Kidney glomerular epithelial cell (primary cell): ENCODE results near the gene CHDH.

ENCODE experiments used
- DNase-seq: peaks from one replicate; lab custom pipeline; 2025; lab: John Stamatoyannopoulos, UW

Gene CHDH, protein sequence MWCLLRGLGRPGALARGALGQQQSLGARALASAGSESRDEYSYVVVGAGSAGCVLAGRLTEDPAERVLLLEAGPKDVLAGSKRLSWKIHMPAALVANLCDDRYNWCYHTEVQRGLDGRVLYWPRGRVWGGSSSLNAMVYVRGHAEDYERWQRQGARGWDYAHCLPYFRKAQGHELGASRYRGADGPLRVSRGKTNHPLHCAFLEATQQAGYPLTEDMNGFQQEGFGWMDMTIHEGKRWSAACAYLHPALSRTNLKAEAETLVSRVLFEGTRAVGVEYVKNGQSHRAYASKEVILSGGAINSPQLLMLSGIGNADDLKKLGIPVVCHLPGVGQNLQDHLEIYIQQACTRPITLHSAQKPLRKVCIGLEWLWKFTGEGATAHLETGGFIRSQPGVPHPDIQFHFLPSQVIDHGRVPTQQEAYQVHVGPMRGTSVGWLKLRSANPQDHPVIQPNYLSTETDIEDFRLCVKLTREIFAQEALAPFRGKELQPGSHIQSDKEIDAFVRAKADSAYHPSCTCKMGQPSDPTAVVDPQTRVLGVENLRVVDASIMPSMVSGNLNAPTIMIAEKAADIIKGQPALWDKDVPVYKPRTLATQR

DNA sequence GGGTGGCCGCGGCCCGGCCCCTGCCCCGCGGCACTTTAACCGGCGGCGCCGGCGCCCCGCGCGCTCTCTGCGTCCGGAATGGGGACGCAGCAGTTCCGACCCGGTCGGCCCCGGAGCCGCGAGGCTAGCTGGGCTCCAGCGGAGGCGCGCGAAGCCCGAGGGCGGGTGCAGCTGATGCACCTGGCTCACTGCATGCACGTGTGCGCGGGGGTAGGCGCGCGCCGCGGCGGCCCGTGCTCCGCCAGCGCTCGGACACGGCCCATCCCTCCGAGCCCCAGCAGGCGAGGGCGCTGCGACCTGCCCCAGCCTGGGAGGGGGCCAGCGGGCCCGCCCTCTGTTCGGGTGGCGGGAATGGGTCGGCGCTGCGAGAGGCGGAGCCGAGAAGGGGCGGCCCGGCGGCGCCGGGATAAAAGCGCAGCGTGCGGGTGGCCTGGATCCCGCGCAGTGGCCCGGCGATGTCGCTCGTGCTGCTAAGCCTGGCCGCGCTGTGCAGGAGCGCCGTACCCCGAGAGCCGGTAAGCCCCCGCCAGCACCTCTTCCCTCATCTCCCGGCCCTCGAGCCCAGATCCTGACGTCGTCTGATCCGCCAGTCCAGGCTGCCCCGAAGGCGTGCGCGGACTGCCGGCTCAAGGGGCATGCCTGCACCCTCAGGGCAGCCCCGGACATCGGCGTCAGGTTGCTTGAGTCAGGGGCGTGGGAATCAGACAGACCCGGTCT, at the start of gene CHDH, which contains the start of gene IL17RB:
Gene CHDH (minus strand): TSS at position 286 of the 717 bp plus-strand sequence. CDS start 22,411 bp downstream, outside the sequence.
Gene IL17RB (plus strand): TSS at position 435 of the 717 bp plus-strand sequence. CDS start 21 bp downstream, at position 456.
- no peak for DNase-seq

DNA sequence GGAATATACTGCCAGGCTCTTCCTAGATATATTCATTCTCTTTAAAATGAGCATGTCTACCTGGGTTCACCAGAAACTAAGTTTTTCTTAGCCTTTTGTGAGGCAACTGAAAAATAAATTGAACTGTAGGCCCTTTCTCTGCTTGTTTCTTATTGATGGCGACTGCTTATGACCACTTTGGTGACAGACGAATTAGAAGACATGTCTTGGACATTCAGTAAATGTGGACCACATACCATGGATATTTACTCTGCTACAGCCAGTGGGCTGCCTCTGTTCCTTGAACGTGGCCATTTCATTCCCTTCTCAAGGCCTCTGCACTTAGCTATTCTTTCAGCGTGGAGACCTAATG, 46.0 kb upstream of the CHDH start:
- no peak for DNase-seq

DNA sequence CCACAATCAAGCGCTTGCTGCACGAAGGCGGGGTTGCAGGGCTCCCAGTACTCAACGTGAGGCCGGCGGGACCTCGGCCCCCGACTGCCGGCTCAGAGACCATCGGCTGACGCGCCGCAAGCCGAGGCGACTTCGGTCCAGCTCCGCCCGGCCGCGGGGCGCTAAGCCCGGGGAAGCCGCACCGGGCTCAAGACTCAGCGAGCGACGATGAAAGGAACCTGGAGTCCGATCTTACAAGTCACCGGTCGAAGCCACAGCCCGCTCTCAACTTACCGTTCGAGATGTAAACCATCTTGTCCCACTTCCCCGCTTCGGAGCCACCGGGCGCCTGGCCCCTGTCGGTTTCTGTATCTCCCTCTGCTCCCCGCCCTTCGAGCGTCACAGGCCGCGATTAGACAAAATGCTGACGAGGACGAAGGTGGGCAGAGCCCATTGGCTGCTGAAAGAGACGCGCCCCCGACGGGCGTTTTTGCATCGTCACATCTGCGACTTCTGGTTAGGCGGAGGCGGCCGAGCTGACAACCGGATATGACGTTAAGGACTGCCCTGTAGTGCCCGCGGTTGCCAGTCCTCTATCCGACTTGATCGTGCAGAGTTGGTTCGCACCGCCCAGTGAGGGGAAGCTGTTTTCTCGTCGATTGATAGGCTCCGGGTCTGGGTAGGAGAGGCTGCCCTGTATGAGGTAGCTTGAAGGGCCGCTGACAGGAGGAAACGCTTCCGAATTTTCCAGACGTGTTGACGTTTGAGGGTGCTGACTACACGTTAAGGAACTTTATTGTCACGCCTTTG, 45.5 kb upstream of the CHDH start, which contains the start of gene SELENOK:
Gene SELENOK (minus strand): TSS at position 363 of the 789 bp plus-strand sequence.
- DNase-seq = peak; percentile 98

DNA sequence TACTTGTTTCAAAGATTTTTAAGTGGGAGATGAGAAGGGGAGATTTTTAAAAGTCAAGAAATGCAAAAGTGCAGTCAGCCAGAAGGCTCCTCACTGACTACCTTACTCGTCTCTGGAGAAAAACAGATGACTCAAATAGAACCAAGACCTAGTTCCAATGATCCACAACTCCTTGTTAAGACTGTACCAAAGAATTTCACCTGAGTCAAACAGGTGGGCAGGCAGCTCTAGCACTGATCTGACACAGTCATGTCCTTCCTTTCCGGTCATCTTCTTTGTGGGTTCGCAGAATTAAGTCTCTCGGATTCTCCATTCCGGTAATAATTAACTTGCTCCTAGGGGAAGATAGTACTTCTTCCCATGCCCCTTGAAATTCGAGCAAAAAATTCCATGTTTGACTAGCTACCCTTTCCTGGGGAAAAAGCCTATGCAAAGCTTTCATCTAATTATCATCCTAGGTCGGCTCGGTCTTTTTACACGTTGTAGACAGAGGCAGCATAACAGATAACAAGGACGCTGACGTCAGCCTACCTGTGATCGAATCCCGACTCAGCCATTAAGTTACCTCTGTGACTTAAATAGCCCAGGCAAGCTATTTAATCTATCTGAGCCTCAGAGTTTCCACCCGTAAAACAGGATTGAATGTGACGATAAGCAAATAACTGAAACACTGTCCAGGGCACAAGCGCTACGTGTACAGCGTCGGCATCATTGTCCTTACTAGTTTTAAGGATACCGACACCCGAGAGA, 44.7 kb upstream of the CHDH start:
- peak; percentile 51 for DNase-seq

DNA sequence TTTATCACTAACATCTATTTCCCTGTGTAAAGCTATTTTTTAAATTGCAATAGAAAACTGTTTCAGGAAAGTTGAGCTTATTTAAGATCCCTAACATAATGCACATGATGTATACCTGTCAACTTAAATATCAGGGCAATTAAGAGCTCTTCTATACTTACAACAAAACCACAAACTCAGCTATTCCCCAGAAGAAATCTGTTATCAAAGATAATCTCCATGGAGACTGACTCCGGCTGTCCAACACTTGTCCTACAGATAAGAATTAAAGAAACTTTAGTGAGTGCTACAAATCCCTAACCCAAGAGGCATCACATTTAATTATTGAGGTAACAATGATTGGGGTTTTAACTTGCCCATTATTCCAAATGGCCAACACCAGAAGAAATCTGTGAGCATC, 42.0 kb upstream of the CHDH start:
- no peak for DNase-seq

DNA sequence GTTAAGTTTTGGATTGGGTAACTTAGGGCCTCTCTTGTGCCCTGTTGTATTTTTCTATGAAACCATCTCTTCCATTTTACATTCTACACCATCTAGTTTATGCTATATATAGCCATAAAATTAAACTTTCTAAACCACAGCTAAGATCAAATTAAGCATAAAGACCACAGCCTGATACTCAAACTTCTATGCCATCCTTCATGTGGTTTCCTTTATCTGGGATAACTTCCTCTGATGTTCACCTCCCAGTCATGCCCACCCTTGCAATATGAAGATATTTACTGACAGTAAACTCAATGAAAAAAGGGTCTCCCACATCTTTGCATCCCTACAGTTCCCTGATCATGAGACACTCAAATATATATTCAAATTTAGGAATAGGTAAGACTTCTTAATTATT, 41.2 kb upstream of the CHDH start:
- DNase-seq = no peak

DNA sequence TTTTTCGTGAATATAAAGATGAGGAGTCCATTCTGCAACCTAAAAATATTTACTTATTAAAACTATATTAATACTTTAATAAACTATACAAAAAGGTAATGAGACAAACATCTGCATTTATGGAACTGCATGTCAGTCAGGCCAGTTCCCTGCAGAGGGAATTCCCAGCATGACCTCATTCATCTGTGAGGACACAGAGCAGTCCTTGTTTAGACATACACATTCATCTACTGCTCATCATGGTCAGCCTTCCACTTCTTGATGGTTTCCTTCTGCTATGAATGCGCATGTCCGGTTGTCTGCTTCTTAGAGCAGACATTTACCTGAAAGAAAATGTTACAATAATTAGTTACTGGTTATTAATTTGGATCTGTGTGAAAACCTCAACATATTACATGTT, 39.0 kb upstream of the CHDH start:
- no peak for DNase-seq

DNA sequence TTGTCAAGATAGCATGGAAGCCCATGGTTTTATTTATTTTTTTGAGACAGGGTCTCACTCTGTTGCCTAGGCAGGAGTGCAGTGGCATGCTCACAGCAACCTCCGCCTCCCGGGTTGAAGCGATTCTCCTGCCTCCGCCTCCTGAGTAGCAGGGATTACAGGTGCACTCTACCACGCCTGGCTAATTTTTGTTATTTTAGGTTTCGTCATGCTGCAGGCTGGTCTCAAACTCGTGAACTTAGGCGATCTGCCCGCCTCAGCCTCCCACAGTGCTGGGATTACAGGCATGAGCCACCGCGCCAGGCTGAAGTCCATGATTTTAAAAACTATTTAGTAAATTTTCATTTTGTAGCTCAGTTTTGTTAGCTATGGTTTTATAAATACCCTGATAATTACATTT, 38.4 kb upstream of the CHDH start:
- no peak for DNase-seq

DNA sequence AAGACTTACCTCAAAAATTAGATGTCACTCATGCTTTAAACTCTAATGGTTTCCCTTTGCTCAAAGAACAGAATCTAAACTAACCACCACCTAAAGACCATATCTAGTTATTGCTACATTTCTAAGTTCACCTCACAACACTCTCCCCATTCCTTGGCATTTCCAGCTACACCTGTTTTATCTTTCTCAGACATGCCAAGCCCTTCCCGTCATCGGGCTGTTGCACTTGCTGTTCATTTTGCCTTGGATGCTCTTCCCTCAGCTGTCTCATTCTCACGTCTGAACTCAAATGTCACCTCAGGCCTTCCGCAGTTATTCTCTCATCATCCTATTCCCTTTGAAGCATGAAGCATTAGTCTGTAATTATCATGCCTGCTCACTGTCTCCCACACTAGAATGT, 36.8 kb upstream of the CHDH start:
- no peak for DNase-seq

DNA sequence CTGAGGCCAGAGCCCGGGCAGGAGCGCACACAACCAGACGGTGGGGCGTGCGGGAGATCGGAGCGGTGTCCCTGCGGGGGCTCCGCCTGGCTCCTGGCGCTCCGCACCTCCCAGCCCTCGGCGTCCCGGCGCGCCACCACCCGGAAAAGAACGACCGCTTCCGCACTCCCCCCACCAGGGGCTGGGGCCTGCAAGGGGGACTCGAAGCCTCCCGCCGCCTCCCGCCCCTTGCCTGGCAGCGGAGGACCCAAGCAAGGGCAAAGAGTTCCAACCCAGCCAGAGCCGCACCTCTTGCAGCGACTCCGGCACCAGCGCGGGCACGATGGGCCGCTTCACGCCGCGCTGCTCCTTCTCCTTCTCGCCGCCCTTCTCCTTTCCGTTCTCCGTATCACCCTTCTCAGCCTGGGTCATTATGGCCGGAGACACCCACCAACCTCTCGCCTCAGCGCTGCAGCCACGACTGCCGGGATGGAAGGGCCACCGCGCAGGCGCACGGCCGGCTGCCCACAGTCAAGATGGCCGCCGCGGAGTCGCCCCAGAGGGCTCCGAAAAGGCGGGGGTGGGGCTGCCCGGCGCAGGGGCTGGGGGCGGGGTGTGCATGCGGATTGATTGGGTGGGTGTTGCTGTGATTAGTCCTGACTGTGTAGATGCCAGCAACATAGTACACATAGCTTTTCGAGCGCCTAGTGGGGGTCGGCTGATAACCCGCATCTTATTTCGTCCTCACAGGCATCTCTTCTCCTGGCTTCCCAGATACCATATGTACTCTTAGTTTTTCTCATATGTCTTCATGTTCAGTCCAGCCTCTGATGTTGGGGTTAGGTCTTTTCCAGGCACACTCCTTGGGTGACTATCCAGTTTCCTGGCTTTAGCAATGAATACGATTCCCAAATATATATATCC, 35.7 kb upstream of the CHDH start, which contains the start of gene ACTR8:
Gene ACTR8 (minus strand): TSS at position 462 of the 903 bp plus-strand sequence. CDS start 51 bp downstream, at position 411.
- peak; percentile 39 for DNase-seq

DNA sequence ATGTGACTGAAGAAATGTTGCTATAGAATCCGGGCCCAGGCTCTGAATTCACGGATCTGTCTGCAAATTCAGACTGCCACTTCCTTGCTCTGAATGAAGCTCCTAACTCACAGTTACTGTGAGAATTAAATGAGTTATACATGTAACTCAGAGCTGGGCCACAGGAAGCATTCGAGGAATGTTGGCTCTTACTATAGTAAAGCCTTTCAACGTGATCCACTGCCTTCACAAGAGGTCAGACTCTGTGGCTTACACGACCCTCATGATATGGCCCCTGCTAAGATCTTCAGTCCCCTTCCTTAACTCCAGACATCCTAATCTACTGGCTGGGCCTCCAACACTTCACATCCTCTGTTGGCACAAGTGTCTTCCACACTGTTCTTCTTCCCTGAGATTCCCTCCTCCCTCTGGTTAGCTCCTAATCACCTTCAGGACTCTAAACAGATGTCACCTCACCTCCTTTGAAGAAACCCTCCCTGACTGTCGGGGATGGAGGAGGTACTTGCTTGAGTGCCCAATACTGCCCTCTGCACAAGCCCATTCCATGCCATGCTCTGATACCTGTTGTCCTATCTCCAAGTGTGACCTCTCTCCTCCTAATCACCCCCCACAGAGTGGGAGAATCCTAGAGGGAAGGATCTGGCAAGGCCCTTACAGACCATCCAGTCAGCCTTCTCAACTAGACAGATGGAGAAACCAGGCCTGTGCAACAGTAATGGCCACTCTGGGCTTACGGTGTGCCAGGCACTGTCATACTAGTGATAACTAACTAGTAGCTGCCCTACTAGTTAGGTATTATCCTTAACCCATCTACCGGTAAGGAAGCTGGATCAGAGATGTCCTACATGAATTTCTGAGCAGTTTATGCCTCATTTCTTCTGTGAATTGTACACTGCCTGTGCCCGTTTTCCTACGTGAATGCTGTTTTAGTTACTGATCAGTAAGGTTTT, 34.5 kb upstream of the CHDH start:
- DNase-seq = no peak

DNA sequence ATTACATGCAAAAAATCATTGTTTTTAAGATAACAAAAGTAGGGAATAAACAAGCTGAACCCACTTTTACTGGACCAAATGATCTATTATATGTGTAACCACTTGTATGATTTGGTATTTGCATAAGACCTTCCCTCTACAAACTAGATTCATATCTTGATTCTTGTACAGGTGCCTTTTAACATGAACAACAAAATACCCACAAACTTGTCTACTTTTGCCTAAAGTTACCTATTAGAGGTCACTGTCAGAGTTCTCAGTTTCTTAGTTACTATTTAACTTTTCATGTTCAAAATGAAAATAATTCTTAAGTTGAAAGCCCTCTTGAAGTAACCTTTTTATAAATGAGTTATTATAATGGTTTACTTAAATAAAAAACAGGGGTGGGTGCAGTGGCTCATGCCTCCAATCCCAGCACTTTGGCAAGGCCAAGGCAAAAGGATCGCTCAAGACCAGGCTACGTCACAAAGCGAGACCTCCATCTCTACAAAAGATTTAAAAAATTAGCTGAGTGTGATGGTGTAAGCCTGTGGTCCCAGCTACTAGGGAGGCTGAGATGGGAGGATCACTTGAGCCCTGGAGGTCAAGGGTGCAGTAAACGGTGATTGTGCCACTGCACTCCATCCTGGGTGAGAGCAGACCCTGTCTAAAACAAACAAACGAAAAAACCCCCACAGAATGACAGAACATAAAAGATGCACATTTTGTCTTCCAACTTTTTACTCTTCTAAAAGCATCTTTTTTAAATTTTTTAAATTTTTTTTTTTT, 19.7 kb upstream of the CHDH start:
- DNase-seq = no peak

DNA sequence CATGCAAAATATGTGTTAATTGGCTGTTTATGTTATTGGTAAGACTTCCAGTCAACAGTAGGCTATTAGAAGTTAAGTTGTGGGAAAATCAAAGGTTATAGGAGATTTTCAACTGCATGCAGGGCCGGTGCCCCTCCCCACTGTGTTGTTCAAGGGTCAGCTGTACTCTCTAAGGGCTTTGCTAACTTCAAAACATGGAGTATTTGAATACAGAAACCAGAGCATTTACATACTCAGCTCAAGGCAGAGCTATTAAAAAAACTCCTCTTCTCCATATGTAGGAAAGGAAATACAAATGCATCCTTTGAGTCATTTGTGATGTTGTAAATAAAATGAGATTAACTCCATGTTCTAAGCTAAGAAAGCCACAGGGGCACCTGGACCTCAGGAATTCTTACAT, 16.9 kb upstream of the CHDH start:
- no peak for DNase-seq

DNA sequence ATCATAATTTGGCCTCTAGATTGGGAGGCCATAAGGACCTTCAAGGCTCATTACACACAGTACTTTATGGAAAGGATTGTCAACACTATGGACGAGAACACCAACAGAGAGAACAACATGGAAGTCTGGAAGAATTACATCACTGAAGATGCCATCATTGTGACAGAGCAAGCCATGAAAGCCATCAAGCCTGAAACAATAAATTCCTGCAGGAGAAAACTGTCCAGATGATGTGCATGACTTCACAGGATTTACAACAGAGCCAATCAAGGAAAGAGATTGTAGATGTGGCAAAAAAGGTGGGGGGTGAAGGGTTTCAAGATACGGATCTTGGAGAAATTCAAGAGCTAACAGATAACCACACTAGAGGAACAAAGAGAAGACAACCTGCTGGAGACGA, 16.0 kb upstream of the CHDH start:
- DNase-seq = peak; percentile 52

DNA sequence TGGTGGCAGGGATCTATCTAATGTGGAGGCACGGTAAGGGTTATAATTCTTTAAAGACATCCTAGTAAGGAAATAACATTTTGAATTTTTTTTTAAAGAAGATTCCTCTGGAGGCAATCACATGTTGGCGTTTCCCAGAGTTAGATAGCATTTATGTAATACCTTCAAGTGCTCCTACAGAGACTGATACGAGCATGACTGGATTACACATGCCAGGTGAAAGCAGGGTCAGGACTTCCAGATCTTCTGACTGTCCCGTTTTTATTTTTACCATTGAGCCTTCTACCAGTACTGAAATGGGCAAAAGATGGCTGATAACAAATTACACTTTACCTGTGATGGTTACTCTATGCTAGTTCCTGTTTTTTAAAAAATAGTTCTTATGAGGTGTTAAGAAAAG, 14.0 kb upstream of the CHDH start:
- no peak for DNase-seq

DNA sequence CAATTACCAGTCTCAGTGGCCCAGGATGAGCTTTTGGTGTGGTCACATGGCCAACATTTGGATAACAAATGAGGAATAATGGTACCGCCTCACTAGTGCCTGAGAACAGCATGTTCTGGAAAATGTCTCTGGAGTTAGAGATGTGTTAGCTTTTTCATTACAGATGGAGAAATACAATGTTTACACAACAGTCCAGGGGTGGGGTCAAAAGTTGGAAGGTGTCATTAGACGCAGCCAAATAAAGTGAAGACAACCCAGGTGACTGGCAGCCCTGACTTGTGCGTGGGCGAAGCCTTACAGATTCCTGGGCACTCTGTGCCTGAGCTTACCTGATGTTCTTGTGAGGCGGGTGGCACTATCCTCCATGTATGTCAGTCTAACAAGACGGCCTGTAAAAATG, 13.0 kb upstream of the CHDH start:
- DNase-seq = no peak

DNA sequence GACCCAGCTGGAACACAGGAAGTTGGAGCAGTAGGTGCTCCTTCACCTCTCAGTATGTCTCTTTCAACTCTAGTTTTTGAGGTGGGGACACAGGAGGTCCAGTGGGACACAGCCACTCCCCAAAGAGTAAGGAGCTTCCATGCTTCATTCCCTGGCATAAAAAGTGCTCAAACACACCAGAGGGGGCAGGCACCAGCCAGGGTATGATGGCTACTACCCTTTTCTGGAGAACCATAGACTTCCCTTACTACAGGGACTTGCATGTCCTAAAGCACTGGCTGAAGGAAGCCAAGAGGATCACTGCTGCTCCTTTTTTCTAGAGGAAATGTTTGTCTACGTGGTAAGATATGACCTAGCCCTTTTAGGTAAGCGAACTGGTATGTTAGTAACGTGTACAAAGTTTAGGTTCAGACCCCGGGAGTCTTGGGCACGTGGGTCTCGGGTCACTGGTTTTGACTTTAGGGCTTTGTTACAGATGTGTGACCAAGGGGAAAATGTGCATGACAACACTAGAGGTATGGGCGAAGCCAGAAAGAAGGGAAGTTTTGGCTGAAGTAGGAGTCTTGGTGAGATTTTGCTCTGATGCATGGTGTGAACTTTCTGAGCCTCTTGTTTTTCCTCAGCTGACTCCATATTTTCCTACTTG, 12.0 kb upstream of the CHDH start:
- DNase-seq = no peak

DNA sequence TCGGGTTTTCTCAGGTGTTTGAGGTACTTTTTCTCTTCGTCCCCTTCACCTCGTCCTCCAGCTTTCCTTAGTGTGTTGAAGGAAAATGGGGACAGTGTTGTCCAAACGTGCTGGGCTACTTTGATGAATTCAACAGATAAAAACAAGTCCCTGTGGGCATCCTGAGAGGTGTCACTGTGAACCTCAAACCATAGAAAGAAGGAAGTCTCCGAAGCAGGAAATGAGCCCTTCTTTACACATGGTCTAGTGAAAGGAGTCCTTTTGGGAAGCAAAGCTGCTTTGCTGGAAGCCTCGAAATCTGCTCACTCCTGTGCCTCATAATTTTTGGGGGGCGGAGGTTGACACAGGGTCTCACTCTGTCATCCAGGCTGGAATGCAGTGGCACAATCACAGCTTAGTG, 10.7 kb upstream of the CHDH start:
- DNase-seq = no peak
